Stimulated activated CD4-positive, alpha-beta T cell treated with anti-CD3 and anti-CD28 coated beads, Interleukin-1b, Interleukin-23, amount 100 ng/mL, for 24 hours (primary cell): Measurements from ENCODE around the gene PRX.
"Not testable (repeated sequence)": the region's sequence is repeated elsewhere in the genome, so short reads cannot be mapped to it uniquely, and the experiment has no call there.

Experiments
- DNase-seq, 4 experiments: peaks; one replicate each; pipeline ENCODE4 v3.0.0-alpha.2; 2020; ENCODE audit warnings: low read depth in 4 of 4, low spot score in 1 of 4

The PRX gene

DNA sequence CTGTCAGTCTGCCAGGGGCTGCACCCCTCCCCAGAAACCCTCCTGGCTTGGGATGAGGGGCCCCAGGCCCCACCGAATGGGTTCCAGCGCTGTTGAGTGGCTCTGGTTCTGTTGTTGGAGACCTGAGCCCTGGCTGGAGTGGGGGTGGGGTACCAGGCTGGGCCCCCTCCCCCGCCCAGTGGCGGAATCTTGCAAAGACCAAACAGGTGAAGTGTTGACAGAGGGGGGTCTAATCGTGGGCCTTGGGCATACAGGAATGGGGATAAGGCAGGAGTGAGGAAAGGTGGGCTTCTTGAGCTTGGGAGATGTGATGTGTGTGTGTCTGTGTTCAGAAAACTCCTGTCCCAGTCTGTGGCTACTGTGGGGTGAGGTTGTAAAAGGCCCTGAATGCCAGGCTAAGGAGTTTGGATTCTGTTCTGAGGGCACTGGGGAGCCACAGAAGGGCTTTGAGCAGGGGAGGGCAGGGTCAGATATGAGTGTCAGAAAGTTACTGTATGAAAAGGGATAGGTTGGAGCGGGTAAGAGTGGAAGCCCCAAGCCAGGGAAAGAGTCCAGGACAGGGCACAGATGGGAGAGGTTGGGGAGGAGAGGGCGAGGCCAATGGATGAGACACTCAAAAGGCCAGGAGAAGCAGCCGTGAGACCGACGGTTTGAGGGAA lies 23.0 kb downstream of the PRX start, which contains the start of gene HIPK4:
Gene HIPK4, minus strand, starts transcription at position 98 of the 659 bp plus-strand sequence. CDS start 279 bp downstream, outside the sequence.
- DNase-seq = no peak

DNA sequence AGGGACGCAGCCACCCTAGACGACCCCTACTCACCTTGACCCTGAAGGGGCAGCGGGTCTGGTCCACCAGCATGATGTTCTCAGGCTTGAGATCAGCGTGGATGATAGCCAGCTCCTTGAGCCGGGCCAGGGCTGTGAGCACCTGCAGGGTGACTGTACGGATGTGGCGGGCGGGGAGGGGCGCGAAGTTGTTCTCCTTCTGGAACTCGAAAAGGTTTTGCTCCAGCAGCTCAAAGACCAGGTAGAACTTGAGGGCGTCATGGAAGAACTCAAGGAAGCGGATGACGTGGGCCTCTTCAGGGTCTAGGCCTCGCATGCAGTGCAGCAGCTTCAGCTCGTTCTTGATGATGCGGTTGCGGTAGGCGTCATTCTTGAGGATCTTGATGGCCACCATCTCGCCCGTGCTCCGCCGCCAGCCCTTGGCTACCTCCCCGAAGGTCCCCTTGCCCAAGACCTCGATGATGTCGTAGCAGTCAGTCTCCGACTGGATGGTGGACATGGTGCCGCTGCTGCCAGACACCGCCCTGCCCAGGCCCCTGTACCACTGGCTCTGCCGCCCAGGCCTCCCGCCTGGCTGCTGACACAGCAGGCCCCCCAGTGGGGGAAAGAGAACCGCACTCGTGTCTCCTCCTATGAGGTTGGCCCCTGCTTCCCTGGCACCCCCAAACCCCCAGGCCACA lies 23.6 kb downstream of the PRX start:
- DNase-seq = no peak

- DNase-seq = no peak
Measured at GRCh38 chr19:40388481-40388880, 24.7 kb downstream of the PRX start.

DNA sequence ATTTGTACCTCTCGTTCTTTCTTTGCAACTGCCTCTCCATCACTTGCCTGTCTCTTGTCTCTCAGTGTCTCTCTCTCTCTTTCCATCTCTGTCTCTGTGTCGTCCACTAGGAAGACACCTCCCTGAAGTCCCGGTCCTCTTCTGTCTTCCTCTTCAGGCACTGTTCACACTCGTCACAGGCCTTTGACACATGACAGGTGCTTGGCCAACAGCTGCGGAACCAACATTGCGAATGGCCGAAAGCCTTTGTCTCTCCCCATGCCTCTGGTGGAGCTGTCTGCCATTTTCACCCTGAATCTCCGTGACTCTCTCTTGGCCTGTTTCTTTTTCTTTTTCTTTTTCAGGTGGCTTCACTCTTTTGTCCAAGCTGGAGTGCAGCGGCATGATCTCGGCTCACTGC lies 26.0 kb downstream of the PRX start:
- no peak for DNase-seq

GRCh38 chr19:40383668-40384248 lies 29.4 kb downstream of the PRX start:
- DNase-seq = no peak

DNA sequence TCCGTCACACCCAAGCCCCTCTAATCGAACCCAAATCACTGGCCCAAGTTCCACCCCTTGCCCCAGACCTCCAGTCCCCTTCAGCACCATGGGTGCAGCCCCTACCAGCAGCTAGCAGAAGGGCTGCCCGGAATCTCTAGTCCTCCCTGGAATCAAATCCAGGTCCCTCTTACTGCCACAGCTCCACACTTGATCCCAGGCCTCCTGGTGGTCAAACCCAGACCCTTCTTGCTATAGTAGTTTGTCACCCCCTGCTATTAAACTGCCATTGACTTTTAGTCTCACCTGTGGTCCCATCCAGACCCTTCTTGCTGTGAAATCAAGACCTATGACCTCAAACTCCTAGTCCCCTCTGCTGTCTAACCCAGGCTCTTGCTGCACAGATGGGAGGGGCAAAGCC lies 31.9 kb downstream of the PRX start:
- no peak for DNase-seq

DNA sequence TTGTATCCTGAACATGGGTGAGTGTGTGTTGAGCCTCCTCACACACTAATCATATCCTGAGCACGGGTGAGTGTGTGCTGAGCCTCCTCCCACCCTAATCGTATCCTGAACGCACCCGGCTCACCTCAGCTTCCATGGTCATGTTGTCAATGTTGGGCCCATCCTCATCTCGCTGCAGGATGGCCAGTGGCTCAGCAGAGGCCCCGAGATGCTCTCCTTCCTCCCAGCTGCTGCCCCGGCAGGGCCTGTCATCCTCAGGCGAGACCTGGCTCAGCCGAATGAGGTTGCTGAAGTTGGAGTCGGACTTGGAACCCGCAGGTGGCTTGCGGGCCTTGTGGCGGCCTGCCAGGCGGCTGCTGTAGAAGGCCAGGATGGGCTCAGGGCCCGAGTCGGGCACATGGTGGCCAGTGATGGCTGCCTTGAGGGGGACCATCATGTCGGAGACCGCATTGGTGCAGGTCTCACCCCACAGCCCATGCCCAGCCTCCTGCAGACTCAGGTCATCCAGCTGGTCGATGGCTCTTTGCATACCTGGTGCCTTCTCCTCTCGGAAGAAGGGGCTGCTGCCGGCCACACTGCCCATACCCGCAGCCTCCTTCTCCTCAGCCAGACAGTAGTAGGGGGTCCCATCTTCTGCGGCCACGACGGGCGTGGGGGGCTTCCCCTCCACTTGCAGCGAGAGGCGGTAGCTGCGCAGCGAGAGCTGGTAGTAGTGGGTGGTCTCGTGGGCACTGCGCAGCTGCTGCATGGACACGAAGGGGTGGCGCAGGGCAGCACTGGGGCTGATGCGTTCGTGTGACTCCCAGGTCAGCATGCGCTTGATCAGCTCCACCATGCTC lies 32.8 kb downstream of the PRX start:
- no peak for DNase-seq

- no peak for DNase-seq
Measured at GRCh38 chr19:40379446-40380198, 33.6 kb downstream of the PRX start.

GRCh38 chr19:40378509-40378908 lies 34.7 kb downstream of the PRX start:
- no peak for DNase-seq

GRCh38 chr19:40377876-40378385 lies 35.2 kb downstream of the PRX start:
- DNase-seq = no peak

- DNase-seq = no peak
Measured at GRCh38 chr19:40376286-40376862, 36.8 kb downstream of the PRX start.

- no peak for DNase-seq
Measured at GRCh38 chr19:40374084-40374483, 39.1 kb downstream of the PRX start.

- DNase-seq = no peak
Measured at GRCh38 chr19:40371802-40372122, 41.4 kb downstream of the PRX start.

- no peak for DNase-seq
Measured at GRCh38 chr19:40370997-40371801, 42.0 kb downstream of the PRX start.

- DNase-seq = not testable (repeated sequence)
Measured at GRCh38 chr19:40370253-40370652, 42.9 kb downstream of the PRX start.

DNA sequence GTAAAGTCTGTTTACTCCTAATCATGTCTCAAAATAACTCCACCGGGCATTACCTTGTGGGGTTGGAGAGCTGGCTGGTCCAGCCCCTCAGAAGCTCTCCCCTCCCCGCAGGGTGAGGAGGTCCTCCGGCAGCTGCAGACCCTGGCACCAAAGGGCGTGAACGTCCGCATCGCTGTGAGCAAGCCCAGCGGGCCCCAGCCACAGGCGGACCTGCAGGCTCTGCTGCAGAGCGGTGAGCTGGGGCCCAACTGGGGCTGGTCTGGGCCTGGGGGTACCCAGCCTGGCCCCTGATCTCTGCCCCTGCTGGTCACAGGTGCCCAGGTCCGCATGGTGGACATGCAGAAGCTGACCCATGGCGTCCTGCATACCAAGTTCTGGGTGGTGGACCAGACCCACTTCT lies 43.4 kb downstream of the PRX start:
- no peak for DNase-seq

GRCh38 chr19:40367577-40368434 lies 45.4 kb downstream of the PRX start:
- no peak for DNase-seq

DNA sequence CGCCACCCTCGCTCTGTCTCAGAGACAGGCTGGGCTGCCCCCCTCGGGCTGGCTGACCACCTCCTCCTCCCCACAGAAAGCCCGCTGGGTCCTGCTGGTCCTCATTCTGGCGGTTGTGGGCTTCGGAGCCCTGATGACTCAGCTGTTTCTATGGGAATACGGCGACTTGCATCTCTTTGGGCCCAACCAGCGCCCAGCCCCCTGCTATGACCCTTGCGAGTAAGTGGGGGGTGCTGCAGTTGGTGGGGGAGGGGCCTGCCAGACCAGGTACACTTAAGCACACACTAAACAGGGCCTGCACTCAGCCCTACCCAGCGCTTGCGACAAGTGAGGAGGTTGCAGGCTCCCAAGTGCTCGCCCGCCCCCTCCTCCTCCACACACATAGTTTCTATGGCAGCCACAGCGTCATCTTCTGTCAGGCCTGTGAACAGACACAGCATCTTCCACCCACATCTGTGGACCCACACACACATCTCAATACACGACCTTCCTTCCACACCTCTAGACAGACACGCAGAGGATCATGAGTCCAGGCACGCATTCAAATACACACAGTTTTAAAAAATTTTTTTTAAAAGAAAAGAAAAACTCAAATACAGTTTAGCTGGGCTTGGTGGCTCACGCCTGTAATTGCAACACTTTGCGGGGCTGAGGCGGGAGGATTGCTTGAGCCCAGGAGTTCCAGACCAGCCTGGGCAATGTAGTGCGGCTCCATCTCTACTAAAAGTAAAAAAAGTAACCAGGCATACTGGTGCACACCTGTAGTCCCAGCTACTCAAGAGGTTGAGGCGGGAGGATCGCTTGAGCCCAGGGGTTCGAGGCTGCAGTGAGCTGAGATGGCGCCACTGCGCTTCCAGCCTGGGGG lies 46.2 kb downstream of the PRX start:
- no peak for DNase-seq
